ENCODE data around the gene TNRC6C.

TNRC6C gene

GRCh38 chr17:78027121-78027520, 68.6 kb downstream of the TNRC6C start:
- Histone ChIP-seq H3K27me3 (ENCODE audit: low read length) (no peaks in the 10 kb centered on the region), H3K9me2 (replicated peaks; ENCODE audit: insufficient read depth, low read length) (no peaks in the 10 kb centered on the region), H3K9me3 (ENCODE audit: insufficient read depth, low read length) (no peaks in the 10 kb centered on the region), H3K4me3 (ENCODE audit: insufficient read depth, low read length, poor library complexity, severe bottlenecking) (no peak overlapping the region), H3K79me2 (ENCODE audit: insufficient read depth, low read length) (no peaks in the 10 kb centered on the region), H3K9ac (ENCODE audit: low read length) (no peak overlapping the region), H4K20me1 (ENCODE audit: low read depth, low read length) (no peaks in the 10 kb centered on the region), H2AFZ (ENCODE audit: low read depth, low read length, severe bottlenecking) (no peak overlapping the region), H3K36me3 (ENCODE audit: low read length) (no peaks in the 10 kb centered on the region), H3K4me2 (ENCODE audit: low read depth, low read length, poor library complexity, severe bottlenecking) (no peak overlapping the region), H3F3A (ENCODE audit: insufficient read depth) (no peaks in the 10 kb centered on the region), H3K27ac (ENCODE audit: low read depth, low read length) (no peak overlapping the region)
- no peak for TF ChIP-seq EZH2phosphoT487 (conservative IDR thresholded peaks at IDR 0.05; ENCODE audit: low read length)
- no peak for TF ChIP-seq CTCF (IDR thresholded peaks at IDR 0.05; ENCODE audit: insufficient read depth, low read length, poor library complexity, severe bottlenecking)

GRCh38 chr17:78029697-78030096, 71.2 kb downstream of the TNRC6C start:
- H2AFZ ChIP-seq (ENCODE audit: low read depth, low read length, severe bottlenecking) = no peak overlapping the region
- H3K79me2 ChIP-seq (ENCODE audit: insufficient read depth, low read length) = no peaks in the 10 kb centered on the region
- H3K27me3 ChIP-seq (ENCODE audit: low read length) = no peaks in the 10 kb centered on the region
- H3F3A ChIP-seq (ENCODE audit: insufficient read depth) = no peaks in the 10 kb centered on the region
- H3K9me2 ChIP-seq (replicated peaks; ENCODE audit: insufficient read depth, low read length) = no peaks in the 10 kb centered on the region
- no peak overlapping the region for H3K27ac ChIP-seq (ENCODE audit: low read depth, low read length)
- no peaks in the 10 kb centered on the region for H3K9me3 ChIP-seq (ENCODE audit: insufficient read depth, low read length)
- H4K20me1 ChIP-seq (ENCODE audit: low read depth, low read length) = no peaks in the 10 kb centered on the region
- no peaks in the 10 kb centered on the region for H3K36me3 ChIP-seq (ENCODE audit: low read length)
- no peak overlapping the region for H3K9ac ChIP-seq (ENCODE audit: low read length)
- TF ChIP-seq CTCF (IDR thresholded peaks at IDR 0.05; ENCODE audit: insufficient read depth, low read length, poor library complexity, severe bottlenecking) = no peak
- no peak for TF ChIP-seq EZH2phosphoT487 (conservative IDR thresholded peaks at IDR 0.05; ENCODE audit: low read length)
- no peak overlapping the region for H3K4me3 ChIP-seq (ENCODE audit: insufficient read depth, low read length, poor library complexity, severe bottlenecking)
- no peak overlapping the region for H3K4me2 ChIP-seq (ENCODE audit: low read depth, low read length, poor library complexity, severe bottlenecking)

- H3K36me3 ChIP-seq (ENCODE audit: low read length) = no peaks in the 10 kb centered on the region
- H2AFZ ChIP-seq (ENCODE audit: low read depth, low read length, severe bottlenecking) = no peak overlapping the region
- no peak overlapping the region for H3K4me2 ChIP-seq (ENCODE audit: low read depth, low read length, poor library complexity, severe bottlenecking)
- no peak for TF ChIP-seq EZH2phosphoT487 (conservative IDR thresholded peaks at IDR 0.05; ENCODE audit: low read length)
- H3F3A ChIP-seq (ENCODE audit: insufficient read depth) = no peaks in the 10 kb centered on the region
- no peaks in the 10 kb centered on the region for H3K9me2 ChIP-seq (replicated peaks; ENCODE audit: insufficient read depth, low read length)
- no peaks in the 10 kb centered on the region for H3K27me3 ChIP-seq (ENCODE audit: low read length)
- no peaks in the 10 kb centered on the region for H4K20me1 ChIP-seq (ENCODE audit: low read depth, low read length)
- no peak overlapping the region for H3K4me3 ChIP-seq (ENCODE audit: insufficient read depth, low read length, poor library complexity, severe bottlenecking)
- no peaks in the 10 kb centered on the region for H3K9me3 ChIP-seq (ENCODE audit: insufficient read depth, low read length)
- H3K79me2 ChIP-seq (ENCODE audit: insufficient read depth, low read length) = no peaks in the 10 kb centered on the region
- no peak overlapping the region for H3K9ac ChIP-seq (ENCODE audit: low read length)
- H3K27ac ChIP-seq (ENCODE audit: low read depth, low read length) = no peak overlapping the region
These were observed 72.9 kb downstream of the TNRC6C start for GRCh38 chr17:78031435-78031834.

- Histone ChIP-seq H3K36me3 (ENCODE audit: low read length) (no peaks in the 10 kb centered on the region), H3K9ac (ENCODE audit: low read length) (no peak overlapping the region), H3K79me2 (ENCODE audit: insufficient read depth, low read length) (no peaks in the 10 kb centered on the region), H3K27me3 (ENCODE audit: low read length) (no peaks in the 10 kb centered on the region), H3K4me2 (ENCODE audit: low read depth, low read length, poor library complexity, severe bottlenecking) (no peak overlapping the region), H2AFZ (ENCODE audit: low read depth, low read length, severe bottlenecking) (no peak overlapping the region), H3K4me3 (ENCODE audit: insufficient read depth, low read length, poor library complexity, severe bottlenecking) (no peak overlapping the region), H3F3A (ENCODE audit: insufficient read depth) (no peaks in the 10 kb centered on the region), H4K20me1 (ENCODE audit: low read depth, low read length) (no peaks in the 10 kb centered on the region), H3K27ac (ENCODE audit: low read depth, low read length) (no peak overlapping the region), H3K9me3 (ENCODE audit: insufficient read depth, low read length) (no peaks in the 10 kb centered on the region), H3K9me2 (replicated peaks; ENCODE audit: insufficient read depth, low read length) (no peaks in the 10 kb centered on the region)
- no peak for TF ChIP-seq CTCF (IDR thresholded peaks at IDR 0.05; ENCODE audit: insufficient read depth, low read length, poor library complexity, severe bottlenecking)
- TF ChIP-seq EZH2phosphoT487 (conservative IDR thresholded peaks at IDR 0.05; ENCODE audit: low read length) = no peak
These were observed 73.7 kb downstream of the TNRC6C start for GRCh38 chr17:78032166-78032565.

All from SU-DHL-6 (cell line).